Osteoblast (primary cell): ENCODE results near the gene RPS19BP1. TPM values are rescaled to one million over a fixed set of nuclear protein-coding genes. Genes with fewer than 3 reads are reported as not detected.

Experiments used
- DNase-seq: peaks from one replicate; pipeline ENCODE4 v3.0.0; 2011; ENCODE audit warnings: low spot score, mixed read lengths; ENCODE audit not compliant: insufficient read length; ENCODE audit errors: missing footprints
- H2AFZ ChIP-seq: 2 replicates; pipeline ENCODE4 v1.6.0; 2011; ENCODE audit warnings: mild to moderate bottlenecking, low read length
- H3K27ac ChIP-seq: 2 replicates; pipeline ENCODE4 v1.5.1; 2011; ENCODE audit warnings: mild to moderate bottlenecking, low read depth, low read length, moderate library complexity
- H3K27me3 ChIP-seq: 2 replicates; pipeline ENCODE4 v1.6.0; 2012; ENCODE audit warnings: mild to moderate bottlenecking, control low read depth, inconsistent platforms, low read length, moderate library complexity; ENCODE audit not compliant: insufficient read depth
- H3K36me3 ChIP-seq: 2 replicates; pipeline ENCODE4 v1.5.1; 2011; ENCODE audit warnings: mild to moderate bottlenecking, low read length, control low read depth, moderate library complexity; ENCODE audit not compliant: insufficient read depth
- H3K4me1 ChIP-seq: 2 replicates; pipeline ENCODE4 v1.5.1; 2011; ENCODE audit warnings: mild to moderate bottlenecking, low read length, control low read depth, moderate library complexity; ENCODE audit not compliant: insufficient read depth
- H3K4me2 ChIP-seq: 2 replicates; pipeline ENCODE4 v1.6.0; 2011; ENCODE audit warnings: mild to moderate bottlenecking, low read length; ENCODE audit not compliant: insufficient read depth
- H3K4me3 ChIP-seq: fragments of 200-600 bp; sonication (generic); 3 replicates; pipeline ENCODE4 v1.5.1; 2012; ENCODE audit warnings: mild to moderate bottlenecking, low read length, inconsistent platforms; ENCODE audit not compliant: insufficient read depth
- H3K79me2 ChIP-seq: 2 replicates; pipeline ENCODE4 v1.6.0; 2012; ENCODE audit warnings: mild to moderate bottlenecking, low read length, control low read depth, inconsistent platforms; ENCODE audit not compliant: insufficient read depth
- H3K9me3 ChIP-seq: 2 replicates; pipeline ENCODE4 v1.5.1; 2011; ENCODE audit warnings: low read depth, low read length, control low read depth
- H4K20me1 ChIP-seq: 2 replicates; pipeline ENCODE4 v1.6.0; 2012; ENCODE audit warnings: mild to moderate bottlenecking, low read length, control low read depth; ENCODE audit not compliant: insufficient read depth
- total RNA-seq: library from RNA; depleted of rRNA; stranded (reverse); fragments of >200 nt; gene quantifications from 2 replicates; pipeline ENCODE4 v1.2.3, GENCODE V29; 2012
- TF ChIP-seq, protein P1 (sequence below): IDR thresholded peaks from 2 replicates; pipeline ENCODE4 v1.5.1; 2011; ENCODE audit warnings: mild to moderate bottlenecking, low read depth, low read length, moderate library complexity; ENCODE audit errors: extremely low read depth

RPS19BP1 gene
- total RNA-seq, 1 donor = 34.7 TPM

DNA sequence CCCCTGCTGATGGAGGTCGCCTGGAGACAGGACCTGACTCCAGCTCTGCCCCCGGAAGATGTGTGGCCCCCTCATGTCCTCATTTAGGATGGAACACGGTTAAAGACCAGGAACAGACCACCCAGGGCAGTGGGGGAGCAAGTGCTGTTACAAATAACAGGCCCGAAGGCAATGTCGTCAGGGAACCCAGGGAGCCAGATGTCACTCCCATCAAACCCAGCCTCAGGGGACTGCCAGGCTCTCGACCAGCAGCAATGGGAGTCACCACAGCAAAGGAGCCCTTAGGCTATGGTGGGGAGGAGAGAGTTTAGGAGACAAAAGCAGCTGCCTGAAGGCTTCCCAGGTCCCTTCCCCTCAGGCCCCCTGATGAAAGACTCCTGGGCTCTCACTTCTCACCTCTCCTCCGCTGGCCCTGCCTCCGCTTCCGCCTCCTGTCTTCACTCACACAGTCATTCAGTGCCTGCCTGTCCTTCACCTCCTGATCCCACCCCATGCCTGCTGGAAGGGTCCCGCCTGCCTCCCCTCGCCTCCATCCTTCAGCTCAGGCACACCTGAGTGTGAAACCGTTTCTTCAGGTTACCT is 4.4 kb downstream of the RPS19BP1 start:
- H3K4me3 ChIP-seq = no peak overlapping the region
- H3K27ac ChIP-seq = no peak overlapping the region
- no peaks in the 10 kb centered on the region for H3K27me3 ChIP-seq
- peaks cover 68% of the 10 kb centered on the region for H4K20me1 ChIP-seq
- peak; percentile 63 for DNase-seq
- H3K4me2 ChIP-seq = no peak overlapping the region
- H2AFZ ChIP-seq = no peak overlapping the region
- peaks cover 18% of the 10 kb centered on the region for H3K4me1 ChIP-seq
- peaks cover 42% of the 10 kb centered on the region for H3K36me3 ChIP-seq
- H3K79me2 ChIP-seq = peaks cover 60% of the 10 kb centered on the region
- TF ChIP-seq, protein P1, sequence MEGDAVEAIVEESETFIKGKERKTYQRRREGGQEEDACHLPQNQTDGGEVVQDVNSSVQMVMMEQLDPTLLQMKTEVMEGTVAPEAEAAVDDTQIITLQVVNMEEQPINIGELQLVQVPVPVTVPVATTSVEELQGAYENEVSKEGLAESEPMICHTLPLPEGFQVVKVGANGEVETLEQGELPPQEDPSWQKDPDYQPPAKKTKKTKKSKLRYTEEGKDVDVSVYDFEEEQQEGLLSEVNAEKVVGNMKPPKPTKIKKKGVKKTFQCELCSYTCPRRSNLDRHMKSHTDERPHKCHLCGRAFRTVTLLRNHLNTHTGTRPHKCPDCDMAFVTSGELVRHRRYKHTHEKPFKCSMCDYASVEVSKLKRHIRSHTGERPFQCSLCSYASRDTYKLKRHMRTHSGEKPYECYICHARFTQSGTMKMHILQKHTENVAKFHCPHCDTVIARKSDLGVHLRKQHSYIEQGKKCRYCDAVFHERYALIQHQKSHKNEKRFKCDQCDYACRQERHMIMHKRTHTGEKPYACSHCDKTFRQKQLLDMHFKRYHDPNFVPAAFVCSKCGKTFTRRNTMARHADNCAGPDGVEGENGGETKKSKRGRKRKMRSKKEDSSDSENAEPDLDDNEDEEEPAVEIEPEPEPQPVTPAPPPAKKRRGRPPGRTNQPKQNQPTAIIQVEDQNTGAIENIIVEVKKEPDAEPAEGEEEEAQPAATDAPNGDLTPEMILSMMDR = no peak
- no peaks in the 10 kb centered on the region for H3K9me3 ChIP-seq

DNA sequence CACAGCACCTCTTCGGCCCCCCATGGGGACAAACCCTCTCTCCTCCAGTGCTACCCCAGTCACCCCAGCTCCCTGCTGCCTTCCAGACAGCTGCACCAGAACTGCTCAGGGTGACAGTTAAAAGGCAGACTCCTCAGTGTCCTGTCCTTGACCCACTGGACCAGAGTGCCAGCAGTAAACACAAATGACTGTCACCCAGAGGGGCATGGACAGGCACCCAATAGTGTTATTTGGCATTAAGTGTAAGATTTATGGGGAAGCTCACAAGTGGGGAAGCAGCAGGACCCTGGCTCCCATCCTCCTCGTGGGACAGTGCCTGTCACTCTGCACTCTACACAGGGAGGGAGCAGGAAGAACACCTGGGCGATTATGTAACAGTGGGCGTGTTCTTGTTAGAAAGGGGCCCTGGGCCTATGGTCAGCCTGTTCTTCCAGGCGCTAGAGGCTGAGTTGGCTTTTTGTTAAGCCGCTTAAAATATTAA is 5.0 kb downstream of the RPS19BP1 start:
- Histone ChIP-seq H3K4me2 (no peak overlapping the region), H3K27ac (no peak overlapping the region), H3K79me2 (peaks cover 64% of the 10 kb centered on the region), H4K20me1 (peaks cover 74% of the 10 kb centered on the region), H2AFZ (no peak overlapping the region), H3K9me3 (no peaks in the 10 kb centered on the region), H3K36me3 (peaks cover 48% of the 10 kb centered on the region), H3K4me3 (no peak overlapping the region), H3K27me3 (no peaks in the 10 kb centered on the region), H3K4me1 (peaks cover 24% of the 10 kb centered on the region)
- TF ChIP-seq, protein P1 = no peak
- DNase-seq = no peak

DNA sequence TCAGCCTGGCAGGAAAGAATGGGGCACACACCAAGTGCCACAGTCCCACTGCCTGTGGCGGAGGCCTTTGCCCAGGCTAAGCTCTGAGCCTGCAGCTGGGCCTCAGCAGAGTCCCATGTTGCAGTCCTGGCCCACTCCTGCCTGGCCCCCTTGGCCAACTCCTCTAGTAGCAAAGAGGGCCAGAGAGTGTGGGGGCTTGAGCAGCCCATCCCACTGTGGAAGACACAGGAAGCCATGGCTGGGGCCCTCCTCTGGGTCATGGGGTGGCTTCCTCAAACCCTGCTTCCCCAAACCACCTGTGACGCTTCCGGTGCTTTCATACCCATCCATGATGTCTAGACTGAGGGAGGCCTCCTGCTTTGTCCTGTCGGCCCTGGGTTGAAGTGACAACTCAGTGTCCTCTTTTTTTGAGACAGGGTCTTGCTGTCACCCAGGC is 5.8 kb downstream of the RPS19BP1 start:
- TF ChIP-seq, protein P1 = no peak
- H2AFZ ChIP-seq = no peak overlapping the region

DNA sequence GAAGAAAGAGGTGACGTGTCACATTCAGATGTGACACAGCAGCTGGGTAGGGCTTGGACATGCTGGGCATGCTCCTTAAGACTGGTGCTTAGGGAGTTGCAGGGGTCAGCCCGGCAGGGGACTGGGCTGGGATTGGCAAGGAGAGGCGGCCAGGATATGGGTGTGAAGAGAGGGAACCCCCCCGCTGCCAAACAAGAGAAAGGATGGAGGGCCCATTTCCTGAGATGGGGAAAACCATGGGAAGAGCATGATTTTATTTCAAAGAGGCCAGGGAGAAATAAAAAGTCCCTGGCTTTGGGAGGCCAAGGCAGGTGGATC is 6.9 kb downstream of the RPS19BP1 start:
- Histone ChIP-seq H3K79me2 (peaks cover 60% of the 10 kb centered on the region), H3K27ac (no peak overlapping the region), H3K4me1 (peaks cover 20% of the 10 kb centered on the region), H3K4me2 (no peak overlapping the region), H3K4me3 (no peak overlapping the region), H4K20me1 (peaks cover 80% of the 10 kb centered on the region), H2AFZ (no peak overlapping the region), H3K36me3 (peaks cover 64% of the 10 kb centered on the region), H3K9me3 (no peaks in the 10 kb centered on the region), H3K27me3 (no peaks in the 10 kb centered on the region)
- TF ChIP-seq, protein P1 = no peak
- DNase-seq = no peak

More for the DNA sequence above, 5.8 kb downstream of the RPS19BP1 start:
- Histone ChIP-seq H3K36me3 (peaks cover 56% of the 10 kb centered on the region), H3K79me2 (peaks cover 60% of the 10 kb centered on the region), H3K4me1 (peaks cover 26% of the 10 kb centered on the region), H3K27me3 (no peaks in the 10 kb centered on the region), H3K4me2 (no peak overlapping the region), H4K20me1 (peaks cover 82% of the 10 kb centered on the region), H3K4me3 (no peak overlapping the region), H3K27ac (no peak overlapping the region), H3K9me3 (no peaks in the 10 kb centered on the region)
- DNase-seq = peak; percentile 72
